ENCODE measurements around the gene BBS9.

Gene BBS9

GRCh38 chr7:33624215-33624614 lies 494.9 kb downstream of the BBS9 start:
- H3K4me3 ChIP-seq (ENCODE audit: low read depth, low read length), result no peak overlapping the region
- no peak for DNase-seq (ENCODE audit: low read depth, low spot score)
- no peak for TF ChIP-seq CTCF (IDR thresholded peaks at IDR 0.05; ENCODE audit: low read depth, low read length)
- in situ Hi-C loops (cut with HindIII; ENCODE audit: low sequenced_read_pairs), result no loop called here

GRCh38 chr7:33626869-33627268 lies 497.5 kb downstream of the BBS9 start:
- DNase-seq (ENCODE audit: low read depth, low spot score), result no peak
- no peak overlapping the region for H3K4me3 ChIP-seq (ENCODE audit: low read depth, low read length)
- in situ Hi-C loops (cut with HindIII; ENCODE audit: low sequenced_read_pairs), result no loop called here
- TF ChIP-seq CTCF (IDR thresholded peaks at IDR 0.05; ENCODE audit: low read depth, low read length), result no peak

- no peak for DNase-seq (ENCODE audit: low read depth, low spot score)
- in situ Hi-C loops (cut with HindIII; ENCODE audit: low sequenced_read_pairs), result no loop called here
- no peak for TF ChIP-seq CTCF (IDR thresholded peaks at IDR 0.05; ENCODE audit: low read depth, low read length)
- no peak overlapping the region for H3K4me3 ChIP-seq (ENCODE audit: low read depth, low read length)
These were observed 498.4 kb downstream of the BBS9 start for GRCh38 chr7:33627741-33628140.

GRCh38 chr7:33628894-33629293 lies 499.5 kb downstream of the BBS9 start:
- H3K4me3 ChIP-seq (ENCODE audit: low read depth, low read length), result no peak overlapping the region
- no peak for TF ChIP-seq CTCF (IDR thresholded peaks at IDR 0.05; ENCODE audit: low read depth, low read length)
- in situ Hi-C loops (cut with HindIII; ENCODE audit: low sequenced_read_pairs), result no loop called here
- DNase-seq (ENCODE audit: low read depth, low spot score), result no peak

GRCh38 chr7:33630359-33630758 lies 501.0 kb downstream of the BBS9 start:
- no peak for TF ChIP-seq CTCF (IDR thresholded peaks at IDR 0.05; ENCODE audit: low read depth, low read length)
- in situ Hi-C loops (cut with HindIII; ENCODE audit: low sequenced_read_pairs), result no loop called here
- no peak for DNase-seq (ENCODE audit: low read depth, low spot score)
- H3K4me3 ChIP-seq (ENCODE audit: low read depth, low read length), result no peak overlapping the region

GRCh38 chr7:33632322-33632721 lies 503.0 kb downstream of the BBS9 start:
- in situ Hi-C loops (cut with HindIII; ENCODE audit: low sequenced_read_pairs), result no loop called here
- no peak overlapping the region for H3K4me3 ChIP-seq (ENCODE audit: low read depth, low read length)
- TF ChIP-seq CTCF (IDR thresholded peaks at IDR 0.05; ENCODE audit: low read depth, low read length), result no peak
- DNase-seq (ENCODE audit: low read depth, low spot score), result no peak

All from astrocyte of the spinal cord (primary cell).